HAP-1 (cell line): Measurements from ENCODE around the gene SNTG2.

ENCODE experiments used
- DNase-seq, 2 experiments: peaks; one replicate each; pipeline ENCODE4 v3.0.0-alpha.2; 2016 to 2020; ENCODE audit warnings: low spot score in 2 of 2
- H3K27me3 ChIP-seq: fragments of 250-450 bp; sonication (Bioruptor Pico); 2 replicates; pipeline ENCODE4 v1.5.1; 2020; ENCODE audit warnings: low read depth, mild to moderate bottlenecking, moderate library complexity
- H3K36me3 ChIP-seq: fragments of 250-450 bp; sonication (Bioruptor Pico); replicated peaks from 2 replicates; pipeline ENCODE4 v1.5.1; 2020; ENCODE audit warnings: mild to moderate bottlenecking
- H3K4me1 ChIP-seq: fragments of 250-450 bp; sonication (Bioruptor Pico); 2 replicates; pipeline ENCODE4 v1.5.1; 2020; ENCODE audit warnings: mild to moderate bottlenecking
- H3K4me3 ChIP-seq: fragments of 250-450 bp; sonication (Bioruptor Pico); 2 replicates; pipeline ENCODE4 v1.5.1; 2020; ENCODE audit warnings: mild to moderate bottlenecking, moderate library complexity
- H3K9me3 ChIP-seq: fragments of 250-450 bp; sonication (Bioruptor Pico); 2 replicates; pipeline ENCODE4 v1.5.1; 2020; ENCODE audit warnings: mild to moderate bottlenecking, moderate library complexity
- in situ Hi-C: fragments of 300-500 bp; cut with MboI; formaldehyde crosslinking; loops from 3 replicates; pipeline ENCODE4 v1.14.3; 2020; ENCODE audit warnings: low sequenced_read_pairs, inconsistent platforms, mixed read lengths

SNTG2 gene

DNA sequence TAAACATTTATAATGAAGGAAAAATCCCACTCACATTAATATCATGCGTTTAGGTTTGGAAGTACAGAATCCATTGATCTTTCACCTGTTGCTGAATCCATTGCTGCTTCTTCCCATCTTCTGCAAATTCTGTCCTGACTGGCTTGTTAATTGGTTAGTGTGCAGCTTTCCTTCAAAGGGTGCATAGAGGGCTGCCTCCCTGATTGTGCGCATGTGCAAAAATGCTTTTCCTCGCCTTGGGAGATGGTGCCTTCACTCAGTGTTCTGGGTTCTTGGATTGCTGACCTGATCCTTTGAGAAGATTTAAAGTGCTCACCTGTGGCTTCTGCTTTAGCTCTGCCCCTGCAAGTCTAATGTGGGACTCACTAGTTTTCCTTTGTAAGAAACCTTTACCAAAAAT, 231.2 kb downstream of the SNTG2 start:
- in situ Hi-C loops = no loop called here
- no peaks in the 10 kb centered on the region for H3K4me1 ChIP-seq
- no peak overlapping the region for H3K4me3 ChIP-seq
- H3K27me3 ChIP-seq = no peaks in the 10 kb centered on the region
- H3K36me3 ChIP-seq = no peaks in the 10 kb centered on the region
- H3K9me3 ChIP-seq = no peaks in the 10 kb centered on the region
- no peak for DNase-seq

- Histone ChIP-seq H3K9me3 (no peaks in the 10 kb centered on the region), H3K36me3 (no peaks in the 10 kb centered on the region)
Observed at GRCh38 chr2:1183300-1183699, 232.7 kb downstream of the SNTG2 start.

GRCh38 chr2:1186421-1186820, 235.8 kb downstream of the SNTG2 start:
- no peaks in the 10 kb centered on the region for H3K27me3 ChIP-seq
- H3K4me1 ChIP-seq = no peaks in the 10 kb centered on the region
- in situ Hi-C loops = no loop called here
- no peaks in the 10 kb centered on the region for H3K9me3 ChIP-seq
- H3K4me3 ChIP-seq = no peak overlapping the region
- no peak for DNase-seq
- H3K36me3 ChIP-seq = no peaks in the 10 kb centered on the region

More at GRCh38 chr2:1183300-1183699, 232.7 kb downstream of the SNTG2 start:
- in situ Hi-C loops = no loop called here
- Histone ChIP-seq H3K4me1 (no peaks in the 10 kb centered on the region), H3K27me3 (no peaks in the 10 kb centered on the region), H3K4me3 (no peak overlapping the region)
- DNase-seq = no peak

DNA sequence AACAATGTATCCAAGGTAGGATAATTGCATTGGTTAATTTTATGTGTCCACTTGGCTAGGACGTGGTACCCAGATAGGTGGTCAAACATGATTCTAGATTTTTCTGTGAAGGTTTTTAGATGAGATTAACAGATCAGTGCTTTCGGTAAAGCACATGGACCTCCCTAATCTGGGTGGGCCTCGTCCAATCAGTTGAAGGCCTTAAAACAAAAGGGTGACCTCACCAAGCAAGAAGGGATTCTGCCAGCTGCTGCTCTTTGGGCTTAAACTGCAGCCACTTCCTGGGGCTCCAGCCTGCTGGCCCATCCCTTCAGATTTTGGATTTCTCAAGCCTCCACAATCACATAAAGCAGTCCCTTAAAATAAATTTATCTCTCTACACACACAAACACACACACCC, 236.5 kb downstream of the SNTG2 start:
- in situ Hi-C loops = no loop called here
- Histone ChIP-seq H3K4me3 (no peak overlapping the region), H3K36me3 (no peaks in the 10 kb centered on the region), H3K4me1 (no peaks in the 10 kb centered on the region), H3K9me3 (no peaks in the 10 kb centered on the region), H3K27me3 (no peaks in the 10 kb centered on the region)
- DNase-seq = no peak

- in situ Hi-C loops = no loop called here
- no peak overlapping the region for H3K4me3 ChIP-seq
- H3K27me3 ChIP-seq = no peaks in the 10 kb centered on the region
- DNase-seq = no peak
- H3K4me1 ChIP-seq = no peaks in the 10 kb centered on the region
- H3K9me3 ChIP-seq = no peaks in the 10 kb centered on the region
- H3K36me3 ChIP-seq = no peaks in the 10 kb centered on the region
Observed at GRCh38 chr2:1192121-1192520, 241.5 kb downstream of the SNTG2 start.

- DNase-seq = no peak
- no peak overlapping the region for H3K4me3 ChIP-seq
Observed at GRCh38 chr2:1193801-1194200, 243.2 kb downstream of the SNTG2 start.

DNA sequence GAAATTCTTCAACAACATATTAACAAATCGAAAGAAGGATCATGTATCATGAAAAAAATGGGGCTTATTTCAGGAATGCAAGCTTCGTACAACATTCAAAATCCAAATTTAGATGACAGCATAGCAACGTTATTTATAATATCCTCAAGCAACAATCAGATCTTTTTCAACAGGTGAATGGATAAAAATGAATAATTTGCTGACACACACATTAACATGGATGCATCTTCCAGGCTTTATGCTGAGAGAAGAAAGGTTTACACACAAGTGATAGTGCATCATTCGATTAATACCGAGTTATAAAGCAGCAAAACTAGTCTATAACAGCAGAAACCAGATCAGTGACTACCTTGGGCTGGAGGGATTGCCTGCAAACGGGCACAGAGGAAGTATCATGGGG, 253.1 kb downstream of the SNTG2 start:
- no peaks in the 10 kb centered on the region for H3K27me3 ChIP-seq
- DNase-seq = no peak
- in situ Hi-C loops = no loop called here
- H3K4me1 ChIP-seq = no peaks in the 10 kb centered on the region; the same call in 1 of the 2 replicates
- no peaks in the 10 kb centered on the region; the same call in 1 of the 2 replicates for H3K9me3 ChIP-seq
- no peak overlapping the region for H3K4me3 ChIP-seq
- H3K36me3 ChIP-seq = no peaks in the 10 kb centered on the region

More at GRCh38 chr2:1193801-1194200, 243.2 kb downstream of the SNTG2 start:
- H3K27me3 ChIP-seq = no peaks in the 10 kb centered on the region
- H3K9me3 ChIP-seq = no peaks in the 10 kb centered on the region
- no peaks in the 10 kb centered on the region for H3K36me3 ChIP-seq
- in situ Hi-C loops = no loop called here
- H3K4me1 ChIP-seq = no peaks in the 10 kb centered on the region

GRCh38 chr2:1205853-1206252, 255.2 kb downstream of the SNTG2 start:
- no peak for DNase-seq
- in situ Hi-C loops = no loop called here
- Histone ChIP-seq H3K36me3 (no peaks in the 10 kb centered on the region), H3K4me3 (no peak overlapping the region), H3K27me3 (no peaks in the 10 kb centered on the region), H3K4me1 (no peaks in the 10 kb centered on the region; the same call in 1 of the 2 replicates), H3K9me3 (no peaks in the 10 kb centered on the region; the same call in 1 of the 2 replicates)

- DNase-seq = no peak
- Histone ChIP-seq H3K4me1 (no peaks in the 10 kb centered on the region; the same call in 1 of the 2 replicates), H3K9me3 (no peaks in the 10 kb centered on the region), H3K36me3 (no peaks in the 10 kb centered on the region), H3K27me3 (no peaks in the 10 kb centered on the region), H3K4me3 (no peak overlapping the region)
- in situ Hi-C loops = no loop called here
Observed at GRCh38 chr2:1207962-1208510, 257.4 kb downstream of the SNTG2 start.

GRCh38 chr2:1208522-1208921, 257.9 kb downstream of the SNTG2 start:
- no peaks in the 10 kb centered on the region; the same call in 1 of the 2 replicates for H3K4me1 ChIP-seq
- in situ Hi-C loops = no loop called here
- no peak for DNase-seq
- H3K4me3 ChIP-seq = no peak overlapping the region
- no peaks in the 10 kb centered on the region for H3K36me3 ChIP-seq
- no peaks in the 10 kb centered on the region for H3K9me3 ChIP-seq
- H3K27me3 ChIP-seq = no peaks in the 10 kb centered on the region

GRCh38 chr2:1209246-1209645, 258.6 kb downstream of the SNTG2 start:
- Histone ChIP-seq H3K27me3 (no peaks in the 10 kb centered on the region), H3K4me1 (no peaks in the 10 kb centered on the region; the same call in 1 of the 2 replicates), H3K9me3 (no peaks in the 10 kb centered on the region), H3K36me3 (no peaks in the 10 kb centered on the region), H3K4me3 (no peak overlapping the region)
- in situ Hi-C loops = no loop called here
- DNase-seq = no peak

DNA sequence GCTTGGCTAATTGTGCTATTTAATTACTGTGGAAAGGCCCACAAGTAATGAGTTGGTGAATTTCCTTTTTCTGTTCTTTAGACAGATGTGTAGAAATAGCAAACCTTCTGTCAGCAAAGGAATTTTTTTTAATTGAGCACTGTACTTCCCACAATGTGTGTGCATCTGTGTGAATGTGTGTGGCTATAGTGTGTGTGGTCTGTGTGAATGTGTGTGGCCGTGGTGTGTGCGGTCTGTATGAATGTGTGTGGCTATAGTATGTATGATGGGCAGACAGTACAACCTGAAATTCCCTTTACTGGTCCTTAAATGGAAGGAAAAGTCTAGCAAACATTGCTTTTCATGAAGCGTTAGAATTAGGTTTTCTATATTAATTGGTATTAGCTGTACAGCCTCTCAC, 259.1 kb downstream of the SNTG2 start:
- Histone ChIP-seq H3K36me3 (no peaks in the 10 kb centered on the region), H3K27me3 (no peaks in the 10 kb centered on the region), H3K9me3 (no peaks in the 10 kb centered on the region), H3K4me3 (no peak overlapping the region), H3K4me1 (no peaks in the 10 kb centered on the region)
- in situ Hi-C loops = no loop called here
- DNase-seq = no peak

DNA sequence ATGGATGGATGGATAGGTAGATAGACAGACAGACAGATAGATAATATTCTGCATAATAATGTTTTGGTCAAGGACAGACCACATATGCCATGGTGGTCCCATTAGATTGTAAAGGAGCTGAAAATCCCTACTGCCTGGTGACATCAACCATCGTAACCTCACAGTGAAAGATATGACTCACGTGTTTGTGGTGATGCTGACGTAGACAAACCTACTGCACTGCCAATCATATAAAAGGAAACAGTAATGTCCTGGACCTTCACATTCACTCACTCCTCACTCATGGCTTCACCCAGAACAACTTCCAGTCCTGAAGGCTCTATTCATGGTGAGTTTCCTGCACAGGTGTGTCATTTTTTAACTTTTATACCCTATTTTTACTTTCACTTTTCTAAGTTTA, 259.7 kb downstream of the SNTG2 start:
- DNase-seq = no peak
- Histone ChIP-seq H3K9me3 (no peaks in the 10 kb centered on the region), H3K4me3 (no peak overlapping the region), H3K27me3 (no peaks in the 10 kb centered on the region), H3K4me1 (no peaks in the 10 kb centered on the region), H3K36me3 (no peaks in the 10 kb centered on the region)
- in situ Hi-C loops = no loop called here

DNA sequence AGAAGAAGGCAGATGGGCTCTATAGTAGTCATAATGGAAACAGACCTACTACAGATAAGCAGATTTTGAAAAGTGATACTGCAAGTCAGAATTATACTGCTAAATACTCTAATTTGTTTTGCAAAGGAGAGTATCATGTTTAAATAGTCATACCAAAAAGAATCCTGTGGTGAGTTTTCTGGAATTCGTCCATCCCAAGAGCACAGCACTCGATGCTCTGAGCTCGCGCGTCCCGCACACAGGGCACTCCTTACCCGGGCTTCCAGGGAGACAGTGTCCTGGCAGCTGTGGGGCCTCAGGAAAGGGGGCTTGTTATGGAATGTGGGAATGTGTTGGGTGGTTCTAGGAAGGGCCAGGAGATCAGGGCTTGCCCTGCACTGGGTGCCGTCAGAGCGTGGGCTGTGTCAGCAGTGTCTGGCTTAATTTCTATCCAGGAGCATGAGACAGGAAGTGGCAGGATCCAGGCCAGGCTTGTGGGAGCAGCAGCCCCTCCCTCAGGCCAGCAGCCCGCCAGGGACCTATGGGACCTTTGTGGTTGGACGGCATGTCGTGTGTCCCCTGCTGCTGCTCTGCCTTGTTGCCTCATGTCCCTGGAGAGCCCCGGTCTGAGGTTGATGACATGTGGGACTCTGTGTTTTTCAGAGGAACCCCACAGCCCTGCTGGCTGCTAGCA, 269.4 kb downstream of the SNTG2 start:
- Histone ChIP-seq H3K36me3 (no peaks in the 10 kb centered on the region), H3K4me1 (no peaks in the 10 kb centered on the region), H3K4me3 (no peak overlapping the region), H3K9me3 (no peaks in the 10 kb centered on the region), H3K27me3 (no peaks in the 10 kb centered on the region)
- in situ Hi-C loops = no loop called here
- DNase-seq = no peak
